NCI-H187 treated with DMSO at 0.1 percent for 48 hours (cell line): Measurements from ENCODE around the gene CEACAM1.
"Not testable (repeated sequence)": the region's sequence is repeated elsewhere in the genome, so short reads cannot be mapped to it uniquely, and the experiment has no call there.

Source experiments
- DNase-seq: peaks from one replicate; lab custom pipeline; 2025; lab: John Stamatoyannopoulos, UW

Gene CEACAM1

GRCh38 chr19:42528354-42529247, at the start of gene CEACAM1:
Gene CEACAM1, minus strand, starts transcription at chr19:42528481. Its CDS starts 107 bp downstream, at chr19:42528374.
- DNase-seq: no peak

DNA sequence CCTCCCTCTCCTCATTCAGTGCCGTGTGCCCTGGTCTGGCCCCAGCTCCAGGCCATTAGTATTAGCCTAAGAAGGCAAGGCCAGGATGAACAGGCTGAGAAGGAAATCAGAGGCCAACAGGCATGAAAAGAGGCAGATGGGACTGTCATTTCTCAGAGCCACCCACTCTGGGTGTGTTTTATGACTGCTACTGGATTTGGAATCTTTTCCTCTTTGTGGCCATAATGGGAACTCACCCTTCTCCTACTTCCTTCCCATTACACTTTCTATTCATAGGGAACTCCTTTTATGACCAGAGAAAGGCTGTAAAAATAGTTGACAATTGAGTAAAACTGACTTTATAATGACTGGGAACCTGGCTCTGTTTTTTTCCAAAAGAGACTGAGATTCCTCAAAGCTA, 48.7 kb upstream of the CEACAM1 start:
- DNase-seq: no peak

DNA sequence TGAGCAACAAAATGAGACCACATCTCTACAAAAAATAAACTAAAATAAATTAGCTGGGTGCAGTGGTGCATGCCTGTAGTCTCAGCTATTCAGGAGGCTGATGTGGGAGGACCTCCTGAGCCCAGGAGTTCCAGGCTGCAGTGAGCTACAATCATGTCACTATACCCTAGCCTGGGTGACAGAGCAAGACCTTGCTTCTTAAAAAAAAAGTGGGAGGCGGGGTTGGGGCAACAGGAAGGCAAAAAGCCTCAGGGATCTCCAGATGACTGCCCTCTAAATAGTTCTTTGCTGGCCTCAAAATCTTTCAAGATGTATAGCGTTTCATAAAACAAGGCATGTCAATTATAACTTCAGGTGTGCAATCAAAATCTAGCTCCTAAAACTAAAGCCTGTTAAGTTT, 48.0 kb upstream of the CEACAM1 start:
- no peak for DNase-seq

- no peak for DNase-seq
Observed at GRCh38 chr19:42573642-42574041, 45.4 kb upstream of the CEACAM1 start.

- no peak for DNase-seq
Observed at GRCh38 chr19:42571116-42571515, 42.8 kb upstream of the CEACAM1 start.

GRCh38 chr19:42569193-42569592, 40.9 kb upstream of the CEACAM1 start:
- DNase-seq: no peak

- DNase-seq: no peak
Observed at GRCh38 chr19:42568006-42568405, 39.7 kb upstream of the CEACAM1 start.

GRCh38 chr19:42567567-42567966, 39.3 kb upstream of the CEACAM1 start:
- DNase-seq: no peak

DNA sequence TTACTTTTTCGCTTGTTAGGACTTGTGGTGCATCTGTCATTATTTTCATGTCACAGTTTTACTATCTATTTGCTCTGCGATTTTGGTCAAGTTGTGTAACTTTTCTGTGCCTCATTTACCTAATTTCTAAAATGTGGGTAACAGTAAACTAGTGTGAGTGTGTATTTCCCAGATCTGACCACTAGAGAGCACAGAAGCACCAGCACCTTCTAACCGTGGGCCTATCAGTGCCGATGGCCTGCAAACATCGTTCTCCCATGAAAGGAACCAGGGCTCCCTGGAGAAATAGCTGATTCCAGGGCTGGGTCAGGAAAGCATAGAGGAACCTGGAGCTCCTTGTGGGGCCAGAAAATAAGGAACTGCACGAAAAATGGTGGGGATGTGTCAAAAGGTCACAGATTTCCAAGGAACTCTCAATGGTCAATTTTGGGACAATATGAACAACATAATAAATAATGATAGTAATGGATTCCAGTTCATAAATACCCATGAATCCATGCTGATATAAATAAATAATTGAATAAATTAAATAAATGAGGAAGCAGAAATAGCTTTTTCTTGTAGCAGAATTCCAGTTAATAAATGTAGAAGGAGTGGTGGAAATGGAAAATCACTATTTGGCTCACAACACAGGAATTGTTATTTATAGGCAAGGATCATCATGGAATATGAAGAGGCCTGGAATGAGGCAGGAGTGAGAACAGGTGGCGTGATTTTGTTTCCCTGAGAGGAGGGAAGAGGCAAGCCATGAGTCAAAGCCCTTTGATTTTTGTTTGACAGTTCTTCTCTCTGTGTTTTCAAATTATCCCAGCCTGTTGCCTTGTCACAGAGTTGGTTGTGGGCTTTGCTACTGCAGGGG, 35.3 kb upstream of the CEACAM1 start:
- no peak for DNase-seq

DNA sequence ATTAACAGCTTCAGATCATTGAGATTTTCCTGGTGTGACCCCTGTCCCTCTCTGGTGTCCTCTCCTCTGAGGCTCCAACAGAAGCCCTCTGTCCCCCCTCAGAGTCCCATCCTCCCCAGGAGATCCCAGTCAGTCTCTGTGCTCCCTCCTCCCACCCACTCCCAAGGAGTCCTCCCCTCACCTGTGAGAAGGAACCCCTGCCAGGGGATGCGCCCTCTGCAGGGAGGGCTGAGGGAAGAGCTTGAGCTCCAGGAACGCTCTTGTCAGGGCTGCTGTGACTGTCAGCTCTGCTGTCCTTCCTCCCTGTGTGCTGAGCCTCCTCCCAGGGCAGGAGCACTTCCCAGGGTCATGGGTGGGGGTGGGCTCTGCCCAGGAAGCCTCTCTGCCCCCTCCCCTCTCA, 33.2 kb upstream of the CEACAM1 start:
- no peak for DNase-seq

GRCh38 chr19:42560731-42561130, 32.5 kb upstream of the CEACAM1 start:
- DNase-seq: no peak

DNA sequence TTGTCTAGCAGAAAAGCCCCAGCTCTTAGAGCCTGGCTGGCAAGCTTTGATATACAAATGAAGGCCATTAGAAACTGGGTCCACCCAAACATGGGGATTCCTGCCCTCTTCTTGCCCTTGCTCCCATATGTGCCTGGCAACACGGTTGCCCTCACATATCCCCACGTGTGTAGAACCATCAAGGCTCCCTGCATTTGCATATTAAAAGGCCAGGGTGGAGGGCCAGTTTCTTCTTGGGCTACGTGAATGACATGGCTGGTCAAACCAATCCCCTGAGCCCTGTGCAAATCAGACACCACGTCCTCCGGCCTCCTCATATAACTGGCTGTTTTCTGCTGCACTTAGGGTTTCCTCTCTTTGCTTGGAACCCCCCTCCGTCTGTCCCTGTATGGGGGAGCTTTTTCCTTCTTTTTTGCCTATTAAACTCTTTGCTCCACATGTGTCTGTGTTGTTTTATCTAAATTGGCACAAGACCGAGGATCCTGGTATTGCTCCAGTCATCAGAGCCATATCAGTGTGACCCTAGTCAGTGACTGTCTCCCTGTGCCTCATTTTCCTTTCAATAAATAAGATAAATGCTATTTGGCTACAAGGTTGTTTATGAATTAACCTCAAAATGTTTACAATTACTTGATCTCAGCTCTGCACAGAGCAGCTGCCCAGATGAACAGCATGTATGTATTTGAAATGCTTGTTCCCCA, 30.3 kb upstream of the CEACAM1 start:
- DNase-seq: no peak

DNA sequence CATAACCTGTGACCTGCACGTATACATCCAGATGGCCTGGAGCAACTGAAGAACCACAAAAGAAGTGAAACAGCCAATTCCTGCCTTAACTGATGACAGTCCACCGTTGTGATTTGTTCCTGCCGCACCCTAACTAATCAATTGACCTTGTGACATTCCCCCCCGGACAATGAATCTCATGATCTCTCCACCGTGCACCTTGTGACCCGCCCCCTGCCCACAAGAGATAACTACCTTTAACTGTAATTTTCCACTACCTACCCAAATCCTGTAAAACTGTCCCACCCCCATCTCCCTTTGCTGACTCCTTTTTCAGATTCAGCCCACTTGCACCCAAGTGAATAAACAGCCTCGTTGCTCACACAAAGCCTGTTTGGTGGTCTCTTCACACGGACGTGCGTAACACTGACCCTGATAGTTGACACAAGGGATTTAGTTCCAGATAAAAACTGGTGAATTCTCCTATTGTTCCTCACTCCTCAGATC, 29.1 kb upstream of the CEACAM1 start:
- DNase-seq: not testable (repeated sequence)

DNA sequence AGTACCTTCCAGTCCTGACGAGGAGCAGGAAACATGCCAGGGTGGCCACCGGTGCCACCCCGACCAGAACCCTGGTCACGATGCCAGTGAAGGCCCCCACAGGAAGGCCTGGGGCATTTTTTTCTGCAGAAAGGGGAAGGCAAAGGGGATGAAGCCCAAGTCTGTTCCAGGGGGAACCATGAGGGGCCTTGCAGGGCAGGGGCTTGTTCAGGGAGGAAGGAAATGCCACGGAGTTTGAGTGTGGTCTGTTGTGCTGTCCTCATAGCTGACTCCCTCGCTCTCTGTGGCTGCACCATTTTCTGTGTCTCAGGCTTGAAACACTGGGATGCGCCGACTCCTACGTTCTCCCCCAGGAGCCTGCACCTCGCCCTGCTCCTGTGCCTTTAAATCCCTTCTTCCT, 27.5 kb upstream of the CEACAM1 start:
- DNase-seq: no peak

GRCh38 chr19:42555317-42555716, 27.0 kb upstream of the CEACAM1 start:
- DNase-seq: no peak

GRCh38 chr19:42554046-42554575, 25.8 kb upstream of the CEACAM1 start:
- no peak for DNase-seq

GRCh38 chr19:42553292-42554045, 25.2 kb upstream of the CEACAM1 start:
- no peak for DNase-seq

- DNase-seq: no peak
Observed at GRCh38 chr19:42552086-42553065, 24.1 kb upstream of the CEACAM1 start.

DNA sequence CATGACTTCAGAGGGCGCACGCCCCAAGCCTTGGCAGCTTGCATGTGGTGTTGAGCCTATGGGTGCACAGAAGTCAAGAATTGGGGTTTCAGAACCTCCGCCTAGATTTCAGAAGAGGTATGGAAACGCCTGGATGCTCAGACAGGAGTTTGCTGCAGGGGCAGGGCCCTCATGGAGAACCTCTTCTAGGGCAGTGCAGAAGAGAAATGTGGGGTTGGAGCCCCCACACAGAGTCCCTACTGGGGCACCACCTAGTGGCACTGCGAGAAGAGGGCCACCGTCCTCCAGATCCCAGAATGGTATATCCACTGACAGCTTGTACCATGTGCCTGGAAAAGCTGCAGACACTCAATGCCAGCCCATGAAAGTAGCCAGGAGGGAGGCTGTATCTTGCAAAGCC, 22.2 kb upstream of the CEACAM1 start:
- not testable (repeated sequence) for DNase-seq

GRCh38 chr19:42549067-42549466, 20.8 kb upstream of the CEACAM1 start:
- not testable (repeated sequence) for DNase-seq
